Chondrocyte (in vitro differentiated cells): ENCODE measurements around the gene CNN2. TPM values are rescaled to one million over a fixed set of nuclear protein-coding genes. Genes with fewer than 3 reads are reported as not detected.

Experiments used
- DNase-seq: peaks from one replicate; pipeline ENCODE4 v3.0.0; 2021; ENCODE audit warnings: mixed read lengths, low spot score
- H3K27ac Mint-ChIP-seq: one replicate; pipeline ENCODE4 v1.8.0; 2021; ENCODE audit warnings: mild to moderate bottlenecking, moderate library complexity, mixed read lengths; ENCODE audit not compliant: unreplicated experiment
- H3K27me3 Mint-ChIP-seq: 2 replicates; pipeline ENCODE4 v1.8.0; 2021; ENCODE audit warnings: low read depth, mixed read lengths
- H3K36me3 Mint-ChIP-seq: 2 replicates; pipeline ENCODE4 v1.8.0; 2021; ENCODE audit warnings: low read depth, mixed read lengths
- H3K4me1 Mint-ChIP-seq: 2 replicates; pipeline ENCODE4 v1.8.0; 2021; ENCODE audit warnings: low read depth, mild to moderate bottlenecking, mixed read lengths
- H3K4me3 Mint-ChIP-seq: one replicate; pipeline ENCODE4 v1.8.0; 2021; ENCODE audit warnings: mild to moderate bottlenecking, moderate library complexity, mixed read lengths; ENCODE audit not compliant: unreplicated experiment
- H3K9me3 Mint-ChIP-seq: 2 replicates; pipeline ENCODE4 v1.8.0; 2021; ENCODE audit warnings: low read depth, mixed read lengths
- total RNA-seq: library from RNA; stranded (reverse); gene quantifications from 3 replicates; pipeline ENCODE4 v1.2.1, GENCODE V29; 2021
- TF ChIP-seq, protein P1 (sequence below): fragments of 200-600 bp; sonication (generic); IDR thresholded peaks from 2 replicates; pipeline ENCODE4 v1.5.0; 2021; ENCODE audit warnings: antibody characterized with exemption, mild to moderate bottlenecking, moderate library complexity

Gene CNN2
- total RNA-seq, 1 donor from 2014 or later, result 363 TPM

DNA sequence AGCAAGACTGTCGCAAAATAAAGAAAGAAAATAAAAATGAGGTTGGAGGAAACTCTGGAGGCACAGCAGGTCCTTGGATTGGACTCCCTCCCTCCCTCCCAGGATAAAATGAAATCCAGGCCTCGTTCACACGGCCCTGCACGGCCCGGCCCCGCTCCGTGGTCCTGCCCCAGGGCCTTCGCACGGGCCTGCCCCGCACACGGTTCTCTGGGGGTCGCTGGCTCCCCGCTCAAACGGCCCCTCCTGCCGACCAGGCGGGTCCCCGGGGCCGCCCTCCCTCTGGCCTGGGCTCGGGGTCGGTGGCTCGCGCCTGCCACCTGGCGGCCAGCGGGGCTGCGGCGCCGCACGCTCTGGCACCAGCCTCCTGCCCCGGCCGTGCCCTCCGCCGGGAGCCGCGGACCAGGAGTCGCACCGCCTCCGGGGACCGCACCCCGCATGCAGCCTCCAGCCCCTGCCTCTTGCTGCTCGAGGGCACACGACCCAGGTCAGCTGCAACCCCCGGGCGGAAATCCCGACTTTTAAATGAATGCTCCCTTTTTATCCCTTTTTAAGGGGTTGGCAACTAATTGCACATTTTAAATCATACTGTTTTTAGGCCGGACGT lies 43.7 kb upstream of the CNN2 start:
- H3K4me1 Mint-ChIP-seq, result peaks cover 12% of the 10 kb centered on the region
- peaks cover 4% of the 10 kb centered on the region for H3K36me3 Mint-ChIP-seq
- DNase-seq, result no peak
- no peaks in the 10 kb centered on the region for H3K9me3 Mint-ChIP-seq
- TF ChIP-seq, protein P1, sequence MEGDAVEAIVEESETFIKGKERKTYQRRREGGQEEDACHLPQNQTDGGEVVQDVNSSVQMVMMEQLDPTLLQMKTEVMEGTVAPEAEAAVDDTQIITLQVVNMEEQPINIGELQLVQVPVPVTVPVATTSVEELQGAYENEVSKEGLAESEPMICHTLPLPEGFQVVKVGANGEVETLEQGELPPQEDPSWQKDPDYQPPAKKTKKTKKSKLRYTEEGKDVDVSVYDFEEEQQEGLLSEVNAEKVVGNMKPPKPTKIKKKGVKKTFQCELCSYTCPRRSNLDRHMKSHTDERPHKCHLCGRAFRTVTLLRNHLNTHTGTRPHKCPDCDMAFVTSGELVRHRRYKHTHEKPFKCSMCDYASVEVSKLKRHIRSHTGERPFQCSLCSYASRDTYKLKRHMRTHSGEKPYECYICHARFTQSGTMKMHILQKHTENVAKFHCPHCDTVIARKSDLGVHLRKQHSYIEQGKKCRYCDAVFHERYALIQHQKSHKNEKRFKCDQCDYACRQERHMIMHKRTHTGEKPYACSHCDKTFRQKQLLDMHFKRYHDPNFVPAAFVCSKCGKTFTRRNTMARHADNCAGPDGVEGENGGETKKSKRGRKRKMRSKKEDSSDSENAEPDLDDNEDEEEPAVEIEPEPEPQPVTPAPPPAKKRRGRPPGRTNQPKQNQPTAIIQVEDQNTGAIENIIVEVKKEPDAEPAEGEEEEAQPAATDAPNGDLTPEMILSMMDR, result peak; percentile 95
- H3K27me3 Mint-ChIP-seq, result no peaks in the 10 kb centered on the region
- peak overlapping the region; percentile 25 for H3K4me3 Mint-ChIP-seq
- no peak overlapping the region for H3K27ac Mint-ChIP-seq

DNA sequence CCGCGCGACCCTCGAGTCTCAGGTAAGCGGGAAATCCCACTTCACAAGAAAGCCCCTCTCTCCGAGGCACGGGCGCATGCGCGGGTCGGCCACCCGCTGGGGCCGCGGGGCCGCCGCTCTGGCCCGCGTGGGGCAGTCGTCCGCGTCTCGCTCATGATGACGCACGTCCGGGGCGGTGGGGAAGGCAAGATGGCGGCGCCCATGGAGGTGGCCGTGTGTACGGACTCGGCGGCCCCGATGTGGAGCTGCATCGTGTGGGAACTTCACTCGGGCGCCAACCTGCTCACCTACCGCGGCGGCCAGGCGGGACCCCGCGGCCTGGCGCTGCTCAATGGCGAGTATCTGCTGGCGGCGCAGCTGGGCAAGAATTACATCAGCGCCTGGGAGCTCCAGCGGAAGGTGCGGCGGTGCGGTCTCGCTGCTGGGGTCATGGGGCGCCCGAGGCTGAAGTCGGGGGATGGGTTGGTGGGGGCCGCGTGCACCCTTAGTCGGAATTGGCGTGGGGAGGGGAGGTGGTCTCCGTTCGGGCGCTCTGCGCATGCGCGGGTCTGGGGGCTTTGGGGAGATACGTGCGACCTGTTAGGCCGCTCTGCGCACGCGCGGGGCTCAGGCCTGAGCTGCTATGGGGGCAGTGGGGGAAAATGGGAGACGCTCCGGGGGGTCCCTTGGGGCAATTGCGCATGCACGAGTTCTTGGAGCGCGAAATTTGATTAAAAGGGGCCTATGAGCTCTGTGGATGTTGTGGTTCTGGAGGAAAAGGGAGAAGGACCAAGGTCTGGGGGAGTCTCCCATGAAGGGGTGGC lies 42.0 kb upstream of the CNN2 start, which contains the start of gene WDR18:
Gene WDR18, plus strand, starts transcription at position 181 of the 803 bp plus-strand sequence. Its CDS starts 9 bp downstream, at position 190.
- Mint-ChIP-seq H3K4me1 (peaks cover 12% of the 10 kb centered on the region), H3K27ac (peak within 1 kb of the TSS; percentile 94), H3K9me3 (no peaks in the 10 kb centered on the region), H3K4me3 (peak within 1 kb of the TSS; percentile 94), H3K27me3 (no peaks in the 10 kb centered on the region), H3K36me3 (peaks cover 5% of the 10 kb centered on the region)
- DNase-seq, result peak; percentile 98
- TF ChIP-seq, protein P1, result peak; percentile 22

GRCh38 chr19:986083-986482 lies 40.3 kb upstream of the CNN2 start:
- Mint-ChIP-seq H3K4me3 (no peak overlapping the region), H3K4me1 (peaks cover 12% of the 10 kb centered on the region), H3K27me3 (no peaks in the 10 kb centered on the region), H3K27ac (no peak overlapping the region), H3K9me3 (no peaks in the 10 kb centered on the region), H3K36me3 (peaks cover 5% of the 10 kb centered on the region)
- no peak for DNase-seq
- TF ChIP-seq, protein P1, result no peak

DNA sequence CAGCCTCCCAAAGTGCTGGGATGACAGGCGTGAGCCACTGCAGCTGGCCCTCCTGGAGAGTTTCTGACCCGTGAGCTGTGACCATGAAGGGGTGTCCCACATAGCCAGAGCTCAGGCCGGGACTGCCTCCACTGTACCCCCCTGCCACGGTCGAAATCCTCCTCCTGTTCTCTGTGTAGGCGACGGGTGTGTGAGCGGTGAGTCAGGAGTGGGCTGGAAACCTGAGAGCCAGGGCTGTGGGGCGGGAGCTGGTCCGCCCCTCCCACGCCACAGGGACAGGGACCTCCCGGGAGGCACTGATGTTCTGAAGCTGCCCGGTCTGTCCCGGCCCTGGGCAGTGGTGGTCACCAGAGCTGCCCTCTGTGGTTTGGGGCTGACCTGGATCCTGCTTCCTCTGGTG lies 38.3 kb upstream of the CNN2 start:
- TF ChIP-seq, protein P1, result no peak
- no peak overlapping the region for H3K4me3 Mint-ChIP-seq

GRCh38 chr19:988510-988909 lies 37.9 kb upstream of the CNN2 start:
- no peak overlapping the region for H3K4me3 Mint-ChIP-seq
- no peak overlapping the region for H3K27ac Mint-ChIP-seq
- peaks cover 10% of the 10 kb centered on the region for H3K36me3 Mint-ChIP-seq
- no peaks in the 10 kb centered on the region for H3K9me3 Mint-ChIP-seq
- peaks cover 12% of the 10 kb centered on the region for H3K4me1 Mint-ChIP-seq
- H3K27me3 Mint-ChIP-seq, result no peaks in the 10 kb centered on the region
- TF ChIP-seq, protein P1, result no peak
- no peak for DNase-seq

More for the DNA sequence above, 38.3 kb upstream of the CNN2 start:
- H3K36me3 Mint-ChIP-seq, result peaks cover 8% of the 10 kb centered on the region
- no peak for DNase-seq
- no peaks in the 10 kb centered on the region for H3K9me3 Mint-ChIP-seq
- no peaks in the 10 kb centered on the region for H3K27me3 Mint-ChIP-seq
- no peak overlapping the region for H3K27ac Mint-ChIP-seq
- peaks cover 12% of the 10 kb centered on the region for H3K4me1 Mint-ChIP-seq
